CD14-positive monocyte (primary cell): ENCODE results near the gene RCAN2. TPM values are rescaled to one million over a fixed set of nuclear protein-coding genes. Genes with fewer than 3 reads are reported as not detected.

Source experiments
- DNase-seq, 3 donors: peaks; one replicate each; pipeline ENCODE4 v3.0.0-alpha.2; 2011 to 2022
- H2AFZ ChIP-seq: 2 replicates; pipeline ENCODE4 v1.6.0; 2012; ENCODE audit warnings: mild to moderate bottlenecking, low read depth, low read length, inconsistent platforms; ENCODE audit not compliant: insufficient read depth, poor library complexity, severe bottlenecking
- H3K27ac ChIP-seq, 2 donors: 1 replicate in 1 of 2; 2 replicates in 1 of 2; pipeline ENCODE4 v1.5.1; 2012 to 2013; ENCODE audit warnings: low read length in 2 of 2, control low read depth in 1 of 2, inconsistent platforms in 1 of 2, low read depth in 1 of 2, mild to moderate bottlenecking in 1 of 2
- H3K27me3 ChIP-seq, 2 donors: one replicate each; pipeline versions ENCODE4 v1.6.0 to v1.6.1; 2011 to 2013; ENCODE audit warnings: low read length in 2 of 2; ENCODE audit not compliant: control insufficient read depth in 2 of 2, insufficient read depth in 2 of 2
- H3K36me3 ChIP-seq, 2 donors: replicated peaks in 1 of 2; 1 replicate in 1 of 2; 2 replicates in 1 of 2; pipeline versions ENCODE4 v1.5.1 to v1.6.1; 2012 to 2013; ENCODE audit warnings: low read length in 2 of 2, control low read depth in 1 of 2, inconsistent platforms in 1 of 2, mild to moderate bottlenecking in 1 of 2; ENCODE audit not compliant: insufficient read depth in 2 of 2, control insufficient read depth in 1 of 2
- H3K4me1 ChIP-seq, 2 donors: 1 replicate in 1 of 2; 2 replicates in 1 of 2; pipeline versions ENCODE4 v1.5.1 to v1.6.1; 2012 to 2013; ENCODE audit warnings: low read length in 2 of 2, control low read depth in 1 of 2, inconsistent platforms in 1 of 2, mild to moderate bottlenecking in 1 of 2, moderate library complexity in 1 of 2; ENCODE audit not compliant: insufficient read depth in 2 of 2, control insufficient read depth in 1 of 2
- H3K4me2 ChIP-seq: replicated peaks from 2 replicates; pipeline ENCODE3; 2012; ENCODE audit warnings: low read length, moderate library complexity, mild to moderate bottlenecking; ENCODE audit not compliant: poor library complexity, severe bottlenecking; ENCODE audit errors: extremely low read depth
- H3K4me3 ChIP-seq, 3 experiments: fragments of 200-600 bp in 1 of 3; sonication (generic) in 1 of 3; replicated peaks in 1 of 3; 1 replicate in 2 of 3; 2 replicates in 1 of 3; pipeline ENCODE4 v1.5.1; 2011 to 2013; ENCODE audit warnings: low read length in 3 of 3, mild to moderate bottlenecking in 3 of 3, control low read depth in 2 of 3, low read depth in 2 of 3, inconsistent platforms in 1 of 3, moderate library complexity in 1 of 3
- H3K79me2 ChIP-seq: 2 replicates; pipeline ENCODE4 v1.6.0; 2012; ENCODE audit warnings: mild to moderate bottlenecking, control low read depth, inconsistent platforms, low read length, moderate library complexity; ENCODE audit not compliant: insufficient read depth
- H3K9ac ChIP-seq: 2 replicates; pipeline ENCODE4 v1.6.0; 2017; ENCODE audit warnings: low read length, mild to moderate bottlenecking; ENCODE audit not compliant: insufficient read depth, poor library complexity, severe bottlenecking
- H3K9me3 ChIP-seq, 2 donors: replicated peaks in 1 of 2; 1 replicate in 1 of 2; 2 replicates in 1 of 2; pipeline versions ENCODE4 v1.5.1 to v1.6.1; 2012 to 2013; ENCODE audit warnings: low read length in 2 of 2, control low read depth in 1 of 2; ENCODE audit not compliant: control insufficient read depth in 1 of 2, insufficient read depth in 1 of 2
- H4K20me1 ChIP-seq: 2 replicates; pipeline ENCODE4 v1.6.0; 2012; ENCODE audit warnings: mild to moderate bottlenecking, low read length, control low read depth, moderate library complexity; ENCODE audit not compliant: insufficient read depth
- H3K27ac Mint-ChIP-seq, 7 donors: one replicate each; pipeline ENCODE4 v1.8.0; 2020; ENCODE audit warnings: mild to moderate bottlenecking in 7 of 7, mixed read lengths in 7 of 7, moderate library complexity in 6 of 7, inconsistent platforms in 2 of 7
- H3K27me3 Mint-ChIP-seq, 3 donors: one replicate each; pipeline ENCODE4 v1.8.0; 2021 to 2022; ENCODE audit warnings: low read depth in 3 of 3, mild to moderate bottlenecking in 3 of 3, mixed read lengths in 3 of 3, moderate library complexity in 3 of 3, inconsistent platforms in 1 of 3
- H3K36me3 Mint-ChIP-seq, 2 donors: one replicate each; pipeline ENCODE4 v1.8.0; 2020; ENCODE audit warnings: mixed read lengths in 2 of 2, inconsistent platforms in 1 of 2, mild to moderate bottlenecking in 1 of 2
- H3K4me1 Mint-ChIP-seq: one replicate; pipeline ENCODE4 v1.8.0; 2020; ENCODE audit warnings: mild to moderate bottlenecking, mixed read lengths
- H3K4me3 Mint-ChIP-seq, 2 donors: one replicate each; pipeline ENCODE4 v1.8.0; 2020; ENCODE audit warnings: mild to moderate bottlenecking in 2 of 2, mixed read lengths in 2 of 2, moderate library complexity in 1 of 2
- H3K9me3 Mint-ChIP-seq, 7 donors: one replicate each; pipeline ENCODE4 v1.8.0; 2020 to 2022; ENCODE audit warnings: mixed read lengths in 7 of 7, mild to moderate bottlenecking in 6 of 7, moderate library complexity in 6 of 7, inconsistent platforms in 2 of 7
- CTCF ChIP-seq: fragments of 200-600 bp; IDR thresholded peaks from one replicate; pipeline ENCODE4 v1.8.0; 2022; ENCODE audit warnings: antibody characterized with exemption, mild to moderate bottlenecking
- WGBS: methylation state at CpG from one replicate; pipeline ENCODE4 v1.1.5; 2013; ENCODE audit warnings: missing lambda C conversion rate; ENCODE audit not compliant: insufficient coverage; 5-methylcytosine and 5-hydroxymethylcytosine counted together
- intact Hi-C, 2 donors: fragments of 100-400 bp; cut with micrococcal nuclease; formaldehyde crosslinking; loops; one replicate each; pipeline versions ENCODE4 v1.15.0 to v1.15.1; 2023
- polyA plus RNA-seq, 3 donors: library from polyadenylated mRNA; depleted of rRNA in 1 of 3; unstranded in 2 of 3; stranded (reverse) in 1 of 3; fragments of 300-500 nt in 2 of 3; fragments of >200 nt in 1 of 3; fragmentation: Illumina TruSeq in 2 of 3; gene quantifications; 1 replicate in 2 of 3; 2 replicates in 1 of 3; pipeline ENCODE4 v1.2.3, GENCODE V29; 2012 to 2021

The RCAN2 gene
- polyA plus RNA-seq, 3 donors: not detected

GRCh38 chr6:46368169-46368536 is 123.1 kb downstream of the RCAN2 start:
- no peak overlapping the region for H3K27ac Mint-ChIP-seq

GRCh38 chr6:46367354-46368168 is 123.7 kb downstream of the RCAN2 start:
- Histone ChIP-seq H3K27ac (no peak overlapping the region), H3K4me1 (no peaks in the 10 kb centered on the region), H3K4me3 (no peak overlapping the region), H3K27me3 (no peaks in the 10 kb centered on the region), H3K36me3 (no peaks in the 10 kb centered on the region), H3K9ac (no peak overlapping the region), H4K20me1 (no peaks in the 10 kb centered on the region), H3K9me3 (no peaks in the 10 kb centered on the region), H3K4me2 (no peak overlapping the region), H3K79me2 (no peaks in the 10 kb centered on the region), H2AFZ (no peak overlapping the region)
- no peak for DNase-seq
- no peak for TF ChIP-seq CTCF
- peaks cover 0 to 3% (median 0%) of the 10 kb centered on the region in 7 donors for H3K9me3 Mint-ChIP-seq
- intact Hi-C loops: no loop called here
- H3K4me3 Mint-ChIP-seq: no peak overlapping the region
- H3K27ac Mint-ChIP-seq: no peak overlapping the region
- H3K36me3 Mint-ChIP-seq: no peaks in the 10 kb centered on the region
- WGBS: no CpG with 5 or more reads among the region's 2 CpGs
- H3K27me3 Mint-ChIP-seq: peaks cover 0 to 2% (median 0%) of the 10 kb centered on the region in 3 donors
- no peaks in the 10 kb centered on the region for H3K4me1 Mint-ChIP-seq

More at GRCh38 chr6:46368169-46368536, 123.1 kb downstream of the RCAN2 start:
- no peaks in the 10 kb centered on the region for H3K79me2 ChIP-seq
- H3K27ac ChIP-seq: no peak overlapping the region
- no peaks in the 10 kb centered on the region for H3K4me1 ChIP-seq
- no peaks in the 10 kb centered on the region for H4K20me1 ChIP-seq
- H3K36me3 ChIP-seq: no peaks in the 10 kb centered on the region
- WGBS: no CpG with 5 or more reads among the region's 1 CpG
- H3K27me3 ChIP-seq: no peaks in the 10 kb centered on the region
- Mint-ChIP-seq H3K27me3 (peaks cover 0 to 2% (median 0%) of the 10 kb centered on the region in 3 donors), H3K4me1 (no peaks in the 10 kb centered on the region), H3K9me3 (peaks cover 0 to 3% (median 0%) of the 10 kb centered on the region in 7 donors), H3K4me3 (no peak overlapping the region), H3K36me3 (no peaks in the 10 kb centered on the region)
- H3K9ac ChIP-seq: no peak overlapping the region
- no peak overlapping the region for H3K4me2 ChIP-seq
- no peak overlapping the region for H3K4me3 ChIP-seq
- H3K9me3 ChIP-seq: no peaks in the 10 kb centered on the region
- no peak for TF ChIP-seq CTCF
- intact Hi-C loops: no loop called here
- no peak overlapping the region for H2AFZ ChIP-seq
- DNase-seq: no peak
